LNCAP (cell line): Measurements from ENCODE around the gene XPR1.

Source experiments
- TF ChIP-seq, protein P1 (sequence below): fragments of 450-650 bp; IDR thresholded peaks from 2 replicates; pipeline ENCODE4 v1.5.1; 2017; ENCODE audit warnings: mild to moderate bottlenecking

The XPR1 gene

DNA sequence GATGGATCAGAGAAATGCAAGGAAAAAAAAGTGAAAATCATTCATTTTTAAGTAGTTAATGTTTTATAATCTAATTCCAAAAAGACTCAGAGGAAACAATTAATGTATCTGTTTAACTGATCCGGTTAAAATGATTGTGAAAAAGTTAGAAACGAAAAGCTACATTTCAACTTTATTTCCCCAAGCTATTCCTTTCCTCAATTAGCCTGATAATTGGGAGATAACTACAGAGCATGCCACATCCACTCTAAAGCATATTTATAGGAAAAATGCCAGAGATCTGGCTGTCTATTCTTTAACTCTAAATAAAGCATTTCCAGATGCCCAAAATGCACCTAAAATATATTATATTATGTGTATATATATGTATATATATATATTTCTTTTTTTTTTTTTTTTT lies 35.9 kb upstream of the XPR1 start:
- TF ChIP-seq, protein P1, sequence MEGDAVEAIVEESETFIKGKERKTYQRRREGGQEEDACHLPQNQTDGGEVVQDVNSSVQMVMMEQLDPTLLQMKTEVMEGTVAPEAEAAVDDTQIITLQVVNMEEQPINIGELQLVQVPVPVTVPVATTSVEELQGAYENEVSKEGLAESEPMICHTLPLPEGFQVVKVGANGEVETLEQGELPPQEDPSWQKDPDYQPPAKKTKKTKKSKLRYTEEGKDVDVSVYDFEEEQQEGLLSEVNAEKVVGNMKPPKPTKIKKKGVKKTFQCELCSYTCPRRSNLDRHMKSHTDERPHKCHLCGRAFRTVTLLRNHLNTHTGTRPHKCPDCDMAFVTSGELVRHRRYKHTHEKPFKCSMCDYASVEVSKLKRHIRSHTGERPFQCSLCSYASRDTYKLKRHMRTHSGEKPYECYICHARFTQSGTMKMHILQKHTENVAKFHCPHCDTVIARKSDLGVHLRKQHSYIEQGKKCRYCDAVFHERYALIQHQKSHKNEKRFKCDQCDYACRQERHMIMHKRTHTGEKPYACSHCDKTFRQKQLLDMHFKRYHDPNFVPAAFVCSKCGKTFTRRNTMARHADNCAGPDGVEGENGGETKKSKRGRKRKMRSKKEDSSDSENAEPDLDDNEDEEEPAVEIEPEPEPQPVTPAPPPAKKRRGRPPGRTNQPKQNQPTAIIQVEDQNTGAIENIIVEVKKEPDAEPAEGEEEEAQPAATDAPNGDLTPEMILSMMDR = no peak

DNA sequence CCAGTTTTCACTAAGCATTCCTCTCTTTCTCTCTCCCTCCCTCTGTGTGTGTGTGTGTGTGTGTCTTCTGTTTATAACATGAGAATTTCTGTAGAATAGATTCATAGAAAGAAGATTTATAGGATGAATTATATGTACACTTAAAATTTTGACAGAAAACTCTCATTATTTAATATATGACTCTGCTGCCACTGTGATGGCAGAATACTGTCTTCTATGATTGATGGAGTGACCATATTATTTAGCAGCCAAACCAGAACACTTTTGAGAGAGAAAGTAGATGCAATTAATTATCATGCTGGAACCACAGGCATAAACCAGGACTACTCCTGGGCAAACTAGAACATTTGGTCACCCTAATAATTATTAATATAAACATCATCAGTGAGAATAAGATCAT lies 34.3 kb upstream of the XPR1 start:
- TF ChIP-seq, protein P1 = no peak

DNA sequence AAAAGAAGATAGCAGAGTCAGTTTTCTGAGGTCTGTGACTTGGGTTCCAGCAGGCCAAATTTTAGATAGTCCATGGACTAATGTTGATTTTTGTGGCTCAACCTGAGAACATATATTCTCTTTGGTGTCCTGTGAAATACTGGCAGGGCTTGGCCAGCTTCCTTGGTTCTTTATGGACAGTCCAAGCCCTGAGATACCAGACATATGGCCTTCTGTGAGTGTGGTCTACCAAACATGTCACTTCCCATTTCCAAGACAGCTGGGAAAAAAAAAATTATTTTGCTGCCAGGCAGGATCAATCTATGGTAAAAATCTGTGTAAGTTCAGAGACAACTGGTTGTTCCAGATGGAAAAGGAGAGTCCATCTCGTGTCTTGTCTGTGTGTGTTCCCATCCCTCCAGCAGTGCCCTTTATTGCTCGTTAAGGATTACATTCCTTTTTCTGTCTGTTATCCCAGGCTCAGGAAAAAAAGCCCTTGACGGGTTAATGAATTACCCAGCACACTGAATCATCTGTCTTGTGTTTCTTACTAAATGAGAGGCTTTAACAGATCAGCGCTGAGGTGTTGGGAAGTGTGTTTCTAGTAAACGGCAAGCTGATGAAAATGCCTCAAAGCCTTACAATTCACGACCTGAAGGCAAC lies 33.4 kb upstream of the XPR1 start:
- TF ChIP-seq, protein P1 = no peak

DNA sequence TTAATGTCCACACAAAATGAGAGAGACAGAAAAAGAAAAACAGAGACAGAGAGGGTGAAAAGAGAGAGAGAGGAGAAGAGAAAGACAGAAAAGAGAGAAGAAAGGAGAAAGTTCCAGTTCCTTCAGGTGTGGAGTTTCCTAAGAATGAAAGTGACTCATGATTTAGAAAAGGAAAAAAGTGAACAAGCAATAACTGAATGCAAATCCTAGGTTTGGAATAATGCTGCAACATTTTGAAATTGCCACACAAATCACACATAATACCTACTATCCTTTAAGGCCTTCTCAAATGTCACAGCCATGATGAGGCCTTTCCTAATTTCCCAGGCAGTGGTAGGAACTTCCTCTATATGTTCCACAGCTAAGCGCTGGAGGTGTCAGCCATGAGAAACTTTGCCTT lies 31.5 kb upstream of the XPR1 start:
- TF ChIP-seq, protein P1 = no peak

DNA sequence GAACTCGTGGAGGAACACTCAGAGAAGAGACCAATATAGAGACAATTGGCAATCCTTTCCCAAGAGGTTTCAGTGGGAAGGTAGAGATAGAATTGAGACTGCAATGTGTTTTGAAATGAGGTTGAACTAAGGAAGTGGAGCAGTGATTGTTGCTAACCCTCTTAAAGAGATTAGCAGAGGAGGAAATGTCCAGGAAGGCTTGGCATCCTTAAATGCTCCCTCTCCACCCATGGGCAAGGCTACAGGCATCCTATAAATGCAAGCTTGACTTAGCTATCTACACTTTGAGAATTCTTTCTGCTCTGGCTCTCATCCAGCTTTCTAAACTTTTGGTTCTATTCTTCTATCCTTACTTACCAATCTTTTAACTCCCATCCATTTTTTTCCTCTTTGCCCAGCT lies 30.3 kb upstream of the XPR1 start:
- TF ChIP-seq, protein P1 = no peak

DNA sequence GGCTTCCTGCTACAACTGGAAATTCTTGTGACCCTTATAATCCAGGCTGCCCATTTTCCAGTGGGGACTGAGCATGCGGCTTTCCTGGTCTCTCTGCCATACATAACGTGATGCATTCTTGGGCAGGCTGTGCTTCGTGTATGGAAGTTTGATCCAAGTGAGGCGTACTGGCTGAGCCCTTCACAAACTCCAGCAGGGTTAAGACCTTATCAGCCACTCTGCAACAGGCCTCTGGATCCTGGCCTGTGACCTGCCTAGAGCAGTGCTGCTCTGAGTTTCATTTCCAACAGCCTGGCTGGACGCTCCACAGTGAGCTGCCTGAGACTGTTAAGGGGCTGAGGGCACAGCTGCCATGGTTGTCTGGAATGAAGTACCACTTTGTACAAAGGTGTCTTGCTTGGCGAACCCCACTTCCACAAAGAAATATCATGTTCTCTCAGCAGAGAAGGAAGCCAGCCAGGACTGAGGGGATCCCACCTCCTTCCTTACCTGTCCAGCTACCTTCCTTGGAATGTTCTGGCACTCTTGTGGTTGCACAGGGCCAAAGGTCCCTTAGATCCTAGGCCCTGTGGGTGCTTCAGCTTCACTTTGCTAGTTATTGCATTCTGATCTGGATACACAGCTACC lies 28.5 kb upstream of the XPR1 start:
- TF ChIP-seq, protein P1 = no peak

DNA sequence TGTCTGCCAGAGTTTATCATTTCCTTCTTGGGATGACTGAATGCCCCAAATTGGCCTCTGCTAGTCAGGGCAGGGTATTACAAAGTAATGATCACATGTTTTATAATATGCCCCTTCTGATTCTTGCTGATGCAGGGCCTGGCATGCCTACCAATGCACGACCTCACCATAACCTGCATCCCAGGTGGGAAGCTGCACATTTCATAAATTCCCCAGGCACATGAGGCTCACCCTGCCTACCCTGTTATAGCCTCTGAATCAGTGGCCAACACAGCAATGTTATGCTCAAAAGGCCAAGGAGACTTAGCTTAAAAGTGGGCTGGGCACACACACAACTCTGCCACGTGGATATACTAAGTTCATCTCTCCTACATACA lies 28.0 kb upstream of the XPR1 start:
- TF ChIP-seq, protein P1 = no peak
